Ramos (cell line): ENCODE measurements around the gene EMC10.

Source experiments
- in situ Hi-C: fragments of 300-500 bp; cut with MboI; formaldehyde crosslinking; loops from one replicate; pipeline ENCODE4 v1.14.3; 2022; ENCODE audit warnings: low sequenced_read_pairs; ENCODE audit not compliant: unreplicated experiment

Gene EMC10

DNA sequence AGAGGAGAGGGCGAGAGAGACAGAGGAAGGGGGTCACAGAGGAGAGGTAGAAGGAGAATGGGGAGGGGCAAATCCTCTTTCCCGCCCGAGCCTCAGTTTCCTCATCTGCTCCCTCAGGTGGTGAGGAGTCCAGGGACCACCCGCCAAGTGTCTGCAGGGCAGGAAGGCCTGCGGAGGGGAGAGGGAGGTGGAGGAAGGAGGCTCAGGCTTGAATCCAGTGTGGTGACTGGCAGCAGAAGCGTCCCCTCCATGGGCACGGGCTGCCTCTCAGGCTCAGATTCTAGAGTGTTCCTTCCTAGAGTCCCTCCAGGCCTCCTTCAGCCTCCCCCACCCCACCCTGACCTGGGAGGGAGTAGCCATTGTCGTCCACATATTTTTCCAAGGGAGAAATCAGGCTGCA is 16.9 kb downstream of the EMC10 start:
- in situ Hi-C loops, result no loop called here

DNA sequence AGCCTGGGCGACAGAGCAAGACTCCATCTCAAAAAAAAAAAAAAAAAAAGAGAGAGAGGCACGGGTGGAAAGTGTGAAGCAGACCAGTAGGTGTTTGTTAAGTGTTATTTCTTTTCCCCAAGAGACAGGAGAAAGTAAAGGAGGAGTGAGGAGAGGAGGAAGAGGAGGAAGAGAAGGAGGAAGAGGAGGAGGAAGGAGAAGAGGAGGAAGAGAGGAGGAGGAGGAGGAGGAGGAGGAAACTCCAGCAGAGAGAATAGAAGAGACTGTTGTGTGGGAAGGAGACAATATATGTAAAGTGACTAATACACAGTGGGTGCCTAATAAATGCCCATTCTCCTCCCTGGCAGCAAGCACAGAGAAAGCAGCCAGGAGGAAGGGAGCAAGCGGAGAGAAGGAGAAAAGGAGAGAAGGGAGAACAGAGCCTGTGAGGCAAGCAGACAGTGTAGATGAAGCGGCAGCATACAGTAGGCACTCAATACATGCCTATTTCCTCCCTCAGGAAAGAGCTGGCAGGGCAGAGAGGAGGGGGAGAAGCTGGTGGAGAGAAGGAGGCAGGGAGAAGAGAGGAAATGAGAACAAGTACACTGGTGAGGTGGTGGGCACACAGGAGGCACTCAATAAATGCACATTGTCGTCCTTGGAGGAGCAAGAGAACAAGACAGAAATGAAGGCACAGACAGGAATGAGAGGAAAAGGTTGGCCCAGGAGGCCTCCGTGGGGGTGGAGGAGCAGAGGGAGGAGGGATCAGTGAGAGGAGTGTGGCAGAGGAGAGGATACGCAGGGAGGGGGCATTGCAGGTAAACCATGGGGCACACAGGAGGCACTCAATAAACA is 18.1 kb downstream of the EMC10 start:
- in situ Hi-C loops, result no loop called here

DNA sequence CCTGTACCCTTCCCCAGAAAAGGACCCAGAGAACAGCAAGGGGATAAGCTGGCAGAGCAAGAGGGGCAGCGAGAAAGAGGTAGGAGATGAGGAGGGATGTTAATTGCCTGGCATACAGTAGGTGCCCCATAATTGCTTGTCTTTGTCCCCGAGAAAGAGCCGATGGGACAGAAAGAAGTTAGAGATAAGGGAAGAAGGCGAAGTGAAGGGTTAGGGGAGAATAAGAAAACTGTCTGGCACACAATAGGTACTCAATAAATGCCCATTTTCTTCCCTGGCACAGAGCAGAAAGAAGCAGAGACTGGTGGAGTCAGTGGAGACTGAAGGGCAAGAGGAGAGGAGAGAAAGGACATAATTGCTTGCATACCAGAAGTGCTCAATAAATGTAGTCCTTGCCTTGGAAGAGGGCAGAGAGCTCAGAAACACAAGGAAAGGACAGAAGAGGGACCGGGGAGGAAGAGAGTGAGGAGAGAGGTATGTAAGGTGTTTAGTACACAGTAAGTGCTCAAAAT is 18.8 kb downstream of the EMC10 start:
- in situ Hi-C loops, result no loop called here

DNA sequence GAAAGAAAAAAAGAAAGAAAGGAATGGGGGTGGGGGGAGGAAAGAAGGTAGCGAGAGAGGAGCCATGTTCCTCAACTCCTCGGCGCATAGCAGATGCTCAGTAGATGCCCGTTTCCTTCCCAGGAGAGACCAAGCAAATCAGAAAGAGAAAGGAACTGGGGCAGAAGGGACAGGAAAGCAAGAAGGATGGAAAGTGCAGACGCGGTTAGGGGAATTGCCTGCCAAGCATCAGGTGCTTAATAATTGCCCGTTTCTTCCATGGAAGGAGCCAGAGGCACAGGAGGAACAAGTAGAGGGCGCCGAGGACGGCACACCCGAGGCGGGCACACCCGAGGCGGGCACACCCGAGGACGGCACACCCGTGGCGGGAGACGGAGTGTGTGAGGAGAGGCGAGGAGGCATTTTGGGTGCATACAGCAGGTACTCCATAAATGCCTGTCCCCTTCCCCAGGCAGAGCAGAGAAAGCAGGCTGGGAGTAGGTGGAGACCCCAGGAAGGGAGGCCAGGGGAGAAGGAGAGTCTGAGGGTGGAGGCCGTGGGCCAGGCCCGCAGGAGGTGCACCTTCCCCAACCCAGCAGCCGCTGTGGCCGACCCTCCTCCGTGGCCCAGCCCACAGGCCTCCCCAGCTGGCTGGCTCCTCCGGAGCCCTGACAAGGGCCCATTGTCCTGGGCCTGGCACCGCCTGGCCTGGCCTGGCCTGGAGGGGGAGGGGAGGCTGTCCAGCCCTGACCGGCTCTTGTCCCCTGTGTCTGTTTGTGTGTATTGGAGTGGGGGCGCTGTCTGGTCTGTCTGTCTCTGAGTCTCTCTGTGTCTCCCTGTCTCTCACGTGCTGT is 20.1 kb downstream of the EMC10 start:
- in situ Hi-C loops, result no loop called here

DNA sequence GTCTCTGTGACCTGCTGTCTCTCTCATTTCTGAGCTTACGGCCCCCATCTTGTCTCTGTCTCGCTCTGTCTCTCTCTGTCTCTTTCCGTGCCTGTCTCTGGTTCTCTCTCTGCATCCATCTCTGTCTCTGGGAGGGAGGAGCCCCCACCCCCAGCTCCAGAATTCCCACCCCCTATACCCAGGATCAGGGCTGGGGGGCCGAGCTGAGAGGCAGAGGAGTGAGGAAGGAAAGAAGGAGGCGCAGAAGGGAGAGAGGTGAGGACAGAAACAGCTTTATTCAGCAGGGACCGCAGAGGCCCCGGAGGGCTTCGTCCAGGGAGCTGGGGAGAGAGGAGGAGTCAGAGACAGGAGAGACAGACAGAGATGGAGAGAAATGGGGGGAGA is 20.7 kb downstream of the EMC10 start:
- in situ Hi-C loops, result no loop called here

DNA sequence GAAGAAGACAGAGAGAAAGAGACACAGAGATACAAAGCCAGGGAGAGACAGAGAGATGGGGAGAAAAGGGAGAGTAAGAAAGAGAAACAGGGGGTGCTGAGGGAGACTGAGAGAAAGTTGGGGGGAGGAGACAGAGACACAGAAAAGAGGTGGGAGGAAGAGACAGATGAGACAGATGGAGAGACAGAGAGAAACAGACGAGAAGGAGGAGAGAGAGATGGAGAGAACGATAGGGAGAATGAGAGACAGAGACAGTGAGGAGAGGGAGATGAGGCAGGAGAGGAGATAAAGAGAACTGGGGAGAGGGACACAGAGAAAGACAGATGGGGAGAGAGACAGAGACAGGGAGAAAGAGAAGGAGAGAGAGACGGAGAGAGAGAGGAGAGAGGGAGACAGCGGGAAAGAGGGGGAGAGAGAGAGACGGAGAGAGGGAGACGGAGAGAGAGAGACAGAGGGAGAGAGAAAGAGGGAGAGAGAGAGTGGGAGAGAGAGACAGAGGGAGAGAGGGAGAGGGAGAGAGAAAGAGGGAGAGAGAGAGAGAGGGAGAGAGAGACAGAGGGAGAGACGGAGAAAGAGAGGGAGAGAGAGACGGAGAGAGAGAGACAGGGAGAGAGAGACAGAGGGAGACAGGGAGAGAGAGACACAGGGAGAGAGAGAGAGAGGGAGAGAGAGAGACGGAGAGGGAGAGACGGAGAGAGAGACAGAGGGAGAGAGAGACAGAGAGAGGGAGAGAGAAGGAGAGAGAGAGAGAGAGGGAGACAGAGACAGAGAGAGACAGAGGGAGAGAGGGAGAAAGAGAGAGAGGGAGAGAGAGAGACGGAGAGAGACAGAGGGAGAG is 22.1 kb downstream of the EMC10 start:
- in situ Hi-C loops, result no loop called here

DNA sequence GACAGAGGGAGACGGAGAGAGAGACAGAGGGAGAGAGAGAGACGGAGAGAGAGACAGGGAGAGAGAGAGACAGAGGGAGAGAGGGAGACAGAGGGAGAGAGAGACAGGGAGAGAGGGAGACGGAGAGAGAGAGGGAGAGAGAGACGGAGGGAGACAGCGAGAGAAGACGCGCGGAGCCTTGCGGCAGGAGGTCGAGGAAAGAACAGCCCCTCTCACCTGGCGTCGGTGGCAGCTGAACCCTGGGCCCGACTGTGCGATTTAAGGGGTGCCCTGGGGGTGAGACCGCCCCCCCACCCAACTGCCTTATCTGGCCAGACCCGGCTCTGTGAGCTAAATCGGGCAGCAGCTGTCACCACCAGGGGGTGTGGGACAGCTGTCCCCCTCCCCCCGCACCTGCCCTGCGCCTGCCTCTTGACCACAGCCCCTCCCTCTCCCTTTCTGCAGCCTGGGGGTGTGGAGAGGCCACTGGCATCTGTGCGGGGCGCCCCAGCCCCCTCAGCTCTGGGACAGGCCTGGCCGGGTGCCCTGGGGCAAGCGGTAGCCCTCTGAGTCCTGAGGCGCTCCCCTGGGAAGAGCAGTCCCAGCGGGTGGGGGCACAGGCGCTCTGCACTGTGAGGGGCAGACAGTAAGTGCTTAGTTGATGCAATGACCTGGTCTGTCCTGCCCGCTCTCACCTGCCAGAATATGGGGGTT is 23.9 kb downstream of the EMC10 start:
- in situ Hi-C loops, result no loop called here

DNA sequence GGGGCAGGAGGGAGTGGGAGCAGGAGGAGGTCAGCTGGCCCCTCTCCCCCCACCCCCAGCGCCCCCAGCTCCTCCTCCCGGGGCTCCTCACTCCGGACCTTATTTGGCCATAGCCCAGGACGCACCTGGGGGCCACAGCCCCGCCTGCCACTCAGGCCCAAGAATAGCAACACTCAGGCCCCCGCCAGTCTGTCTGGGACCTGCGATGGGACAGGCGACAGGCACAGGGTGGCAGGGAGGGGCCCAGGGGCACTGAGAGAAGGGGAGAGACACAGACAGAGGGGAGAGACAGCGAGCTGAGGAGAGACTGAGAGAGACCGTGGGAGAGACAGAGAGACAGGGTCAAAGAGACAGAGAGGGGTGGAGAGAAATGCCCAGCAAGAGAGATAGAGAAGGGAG is 24.4 kb downstream of the EMC10 start:
- in situ Hi-C loops, result no loop called here

DNA sequence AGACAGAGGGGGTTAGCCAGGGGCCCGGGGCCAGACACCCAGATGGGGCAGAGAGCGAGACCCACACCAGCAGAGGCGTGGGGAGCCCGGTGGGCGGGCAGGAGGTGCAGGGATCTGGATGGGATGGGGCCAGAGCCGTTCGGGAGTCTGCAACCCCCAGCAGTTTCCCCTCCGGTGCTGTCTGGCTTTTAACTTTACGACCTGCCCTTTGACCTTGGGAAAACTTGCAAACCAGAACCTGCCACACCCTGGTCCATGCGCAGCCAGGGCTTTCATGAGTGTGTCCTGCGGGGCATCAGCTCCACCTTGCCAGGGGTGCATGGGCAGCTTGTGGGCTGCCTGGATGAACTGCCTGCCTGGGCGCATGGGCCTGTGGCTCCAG is 24.9 kb downstream of the EMC10 start:
- in situ Hi-C loops, result no loop called here

DNA sequence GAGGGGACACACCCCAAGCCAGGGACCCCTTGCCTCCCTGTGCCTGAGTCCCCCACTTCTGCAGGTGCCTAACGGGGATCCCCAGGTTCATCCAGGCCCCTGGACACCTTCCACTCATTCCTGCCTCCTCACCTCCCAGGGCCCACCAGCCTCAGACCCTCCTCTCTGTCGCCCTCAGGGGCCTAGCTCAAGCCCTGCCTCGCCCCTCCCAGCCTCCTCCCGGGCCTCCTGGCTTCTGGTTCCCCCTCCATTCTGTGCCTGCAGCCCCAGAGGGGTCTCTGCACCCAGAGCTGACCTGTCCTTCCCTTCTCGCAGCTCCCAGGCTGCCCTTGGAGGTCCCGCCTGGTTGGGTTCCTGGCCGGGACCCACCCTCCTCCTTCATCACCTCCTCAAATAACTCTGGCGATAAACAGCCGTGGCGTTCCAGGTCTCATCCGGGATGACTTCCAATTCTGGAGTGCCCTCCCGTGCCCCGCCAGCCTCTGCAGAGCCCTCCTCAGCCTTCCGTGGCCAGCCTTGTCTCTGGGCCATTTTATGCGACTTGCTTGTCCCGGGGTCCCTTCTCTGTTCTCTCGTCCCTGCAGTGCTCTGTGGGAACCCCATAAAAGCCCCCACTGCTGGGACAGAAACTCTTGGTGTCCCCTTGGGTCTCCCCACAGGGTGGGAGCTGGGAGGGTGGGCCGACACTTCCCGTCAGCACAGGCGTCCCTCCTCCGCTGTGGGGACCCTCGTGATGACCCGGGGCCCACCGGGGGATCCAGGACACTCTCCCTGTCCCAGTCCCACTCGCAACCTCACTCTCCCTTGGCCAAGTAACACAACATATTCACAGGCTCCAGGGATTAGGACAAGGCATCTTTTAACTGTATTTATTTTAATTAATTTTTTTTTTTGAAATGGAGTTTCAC is 25.5 kb downstream of the EMC10 start:
- in situ Hi-C loops, result no loop called here

DNA sequence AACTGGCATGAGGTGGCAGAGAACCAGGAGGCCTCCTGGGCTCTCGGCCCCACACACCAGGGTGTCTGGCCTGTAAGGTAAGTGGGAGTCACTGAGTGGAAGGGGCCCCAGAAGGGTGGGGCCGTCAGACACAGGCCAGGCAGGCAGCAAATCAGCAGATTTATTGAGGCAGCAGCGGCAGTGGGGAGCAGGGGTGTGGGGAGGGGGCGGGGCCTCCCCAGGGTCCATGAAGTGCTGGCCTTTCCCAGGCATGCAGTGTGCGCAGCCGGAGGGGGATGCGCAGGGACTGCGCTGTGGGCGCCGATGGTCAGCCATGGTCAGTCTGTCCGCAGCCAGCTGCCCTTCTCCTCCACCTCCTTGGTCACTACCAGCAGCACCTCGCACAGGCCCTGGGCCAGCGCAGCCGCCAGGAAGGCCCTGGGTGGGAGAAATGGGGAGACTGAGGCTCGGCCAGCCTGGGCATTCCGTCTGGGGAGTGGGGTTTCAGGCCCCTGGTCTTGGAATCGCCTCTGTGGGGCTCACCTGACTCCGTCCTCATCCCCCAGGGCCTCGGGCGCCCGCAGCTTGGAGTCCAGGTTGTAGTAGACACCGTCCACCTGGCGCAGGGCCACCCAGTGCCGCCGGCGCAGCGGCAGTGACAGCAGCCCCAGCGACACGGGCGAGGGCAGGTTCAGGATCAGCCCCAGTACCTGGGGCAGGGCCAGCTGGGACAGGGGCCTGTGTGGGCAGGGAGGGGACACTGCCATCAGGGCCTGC is 29.7 kb downstream of the EMC10 start:
- in situ Hi-C loops, result no loop called here

DNA sequence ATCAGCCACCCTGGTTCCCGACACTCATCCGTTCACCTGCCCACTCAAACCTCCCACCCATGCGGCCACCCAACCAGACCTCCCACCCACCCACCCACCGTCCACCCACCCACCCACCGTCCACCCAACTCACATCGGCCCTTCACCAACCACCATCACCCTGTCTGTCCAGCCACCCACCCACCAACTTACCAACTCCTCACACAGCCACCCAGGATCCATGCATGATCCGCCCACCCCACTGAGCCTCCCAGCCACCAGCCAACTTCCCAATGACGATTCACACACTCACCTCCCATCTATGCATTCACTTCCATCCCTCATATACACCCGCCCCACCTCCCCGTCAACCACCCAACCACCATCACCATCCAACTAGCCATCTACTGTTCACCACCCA is 30.4 kb downstream of the EMC10 start:
- in situ Hi-C loops, result no loop called here

DNA sequence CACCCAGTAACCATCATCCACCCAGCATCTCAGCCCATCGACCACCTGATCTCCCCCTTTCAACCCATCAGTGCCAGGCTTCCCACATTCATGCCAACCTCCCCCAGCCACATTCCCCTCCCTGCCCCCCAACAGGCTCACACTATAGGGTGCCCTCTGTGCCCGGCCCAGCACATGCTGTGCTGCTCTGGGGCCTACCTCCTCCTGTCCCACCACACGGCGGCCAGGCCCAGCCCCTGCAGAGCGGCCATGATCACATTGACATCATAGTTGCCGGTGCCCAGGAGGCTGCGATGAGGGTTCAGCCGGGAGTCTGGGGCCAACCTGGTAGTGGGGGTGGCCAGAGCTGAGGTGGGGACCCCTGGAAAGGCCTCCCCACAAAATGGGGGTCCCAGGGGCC is 31.1 kb downstream of the EMC10 start:
- in situ Hi-C loops, result no loop called here

DNA sequence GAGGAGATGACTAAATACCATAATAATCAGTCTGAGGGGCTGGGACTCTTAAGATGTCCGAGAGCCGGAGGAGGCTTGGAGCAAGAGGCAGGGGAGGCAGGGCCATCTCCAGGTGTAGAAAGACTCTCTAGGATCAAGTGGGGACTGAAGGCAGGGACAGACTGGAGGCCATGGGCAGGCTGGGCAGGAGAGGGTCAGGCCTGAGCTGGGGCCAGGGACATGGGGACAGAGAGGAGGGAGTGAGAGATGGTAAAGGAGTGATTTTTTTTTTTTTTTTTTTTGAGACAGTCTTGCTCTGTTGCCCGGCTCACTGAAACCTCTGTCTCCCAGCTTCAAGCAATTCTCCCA is 32.5 kb downstream of the EMC10 start:
- in situ Hi-C loops, result no loop called here

DNA sequence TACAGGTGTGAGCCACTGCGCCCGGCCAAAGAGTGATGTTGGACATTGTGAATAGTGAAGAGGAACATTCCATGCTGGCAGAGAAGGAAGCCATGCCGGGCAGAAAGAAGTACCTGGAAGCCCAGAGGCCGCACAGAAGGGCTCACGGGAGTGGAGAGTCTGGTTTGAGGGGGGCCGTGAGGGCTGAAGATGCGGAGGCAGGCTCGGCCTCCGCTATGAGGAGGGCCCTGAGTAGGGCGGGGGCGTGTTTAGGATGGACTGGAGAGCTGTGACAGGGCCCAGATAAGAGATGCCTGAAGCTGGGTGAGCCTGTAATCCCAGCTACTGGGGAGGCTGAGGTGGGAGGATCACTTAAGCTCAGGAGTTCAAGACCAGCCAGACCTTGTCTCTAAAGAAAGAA is 33.1 kb downstream of the EMC10 start:
- in situ Hi-C loops, result no loop called here

DNA sequence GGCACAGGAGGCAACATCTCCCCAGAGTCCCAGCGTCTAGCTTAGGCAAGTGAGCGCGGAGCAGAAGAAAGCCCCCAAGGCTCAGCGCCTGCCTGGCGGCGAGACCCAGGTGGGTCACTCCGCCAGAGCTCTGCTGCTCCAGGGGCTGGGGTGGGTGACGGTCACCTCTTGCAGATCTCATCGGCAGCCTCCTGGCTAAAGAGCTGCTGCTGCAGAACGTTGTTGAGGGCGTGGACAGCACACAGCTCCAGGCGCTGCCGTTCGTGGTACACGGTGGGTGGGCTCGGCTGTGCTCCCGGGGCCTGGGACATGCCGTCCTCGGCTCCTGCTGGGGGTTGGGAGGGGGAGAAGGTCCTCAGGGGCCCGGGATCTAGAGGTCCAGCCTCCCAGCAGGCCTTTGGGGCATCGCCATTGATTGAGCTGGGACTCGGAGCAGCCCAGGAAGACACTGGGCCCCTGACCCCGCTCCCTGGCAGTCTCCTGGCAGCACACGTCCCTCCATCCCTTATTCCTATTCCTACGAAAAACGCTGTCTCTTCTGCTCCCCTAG is 33.9 kb downstream of the EMC10 start:
- in situ Hi-C loops, result no loop called here

DNA sequence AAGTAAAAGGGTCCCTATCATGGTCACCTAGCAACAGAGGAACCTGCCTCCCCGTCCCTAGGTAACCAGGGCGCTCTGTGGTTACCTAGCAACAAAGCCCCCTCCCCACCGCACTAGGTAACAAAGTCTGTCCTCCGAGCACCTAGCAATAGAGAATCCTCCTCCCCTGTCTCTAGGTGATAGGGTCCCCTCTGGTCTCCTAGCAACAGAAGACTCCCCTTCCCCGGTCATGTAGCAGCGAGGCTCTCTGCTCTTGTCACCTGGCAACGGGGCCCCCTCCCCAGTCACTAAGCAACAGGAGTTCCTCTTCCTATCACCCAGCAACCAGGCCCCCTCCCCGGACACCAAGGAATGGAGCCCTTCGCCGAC is 34.4 kb downstream of the EMC10 start:
- in situ Hi-C loops, result no loop called here
